MM.1S (cell line): ENCODE measurements around the gene ZCCHC3.
"Not testable (repeated sequence)": the region's sequence is repeated elsewhere in the genome, so short reads cannot be mapped to it uniquely, and the experiment has no call there.

Experiments used
- DNase-seq: peaks from one replicate; pipeline ENCODE4 v3.0.0-alpha.2; 2015
- H2AFZ ChIP-seq: fragments of 300-600 bp; sonication (generic); 2 replicates; pipeline ENCODE4 v1.6.0; 2016; ENCODE audit warnings: antibody characterized with exemption, low read length
- H3F3A ChIP-seq: fragments of 300-600 bp; sonication (generic); 2 replicates; pipeline ENCODE4 v1.6.1; 2016; ENCODE audit warnings: mild to moderate bottlenecking, antibody characterized with exemption, low read length, moderate library complexity, mixed read lengths; ENCODE audit not compliant: insufficient read depth
- H3K27ac ChIP-seq: fragments of 300-600 bp; sonication (generic); 2 replicates; pipeline ENCODE4 v1.5.1; 2016; ENCODE audit warnings: mild to moderate bottlenecking, low read length
- H3K27me3 ChIP-seq: fragments of 300-600 bp; sonication (generic); replicated peaks from 2 replicates; pipeline ENCODE4 v1.6.0; 2016; ENCODE audit warnings: low read length; ENCODE audit not compliant: insufficient read depth
- H3K36me3 ChIP-seq: fragments of 300-600 bp; sonication (generic); replicated peaks from 2 replicates; pipeline ENCODE4 v1.6.1; 2016; ENCODE audit warnings: mild to moderate bottlenecking, low read length, mixed read lengths; ENCODE audit not compliant: insufficient read depth
- H3K4me1 ChIP-seq: fragments of 300-600 bp; sonication (generic); 2 replicates; pipeline ENCODE4 v1.6.1; 2016; ENCODE audit warnings: low read length, mixed read lengths
- H3K4me2 ChIP-seq: fragments of 300-600 bp; sonication (generic); 2 replicates; pipeline ENCODE4 v1.6.0; 2016; ENCODE audit warnings: low read depth, low read length
- H3K4me3 ChIP-seq: fragments of 300-600 bp; sonication (generic); 2 replicates; pipeline ENCODE4 v1.5.1; 2016; ENCODE audit warnings: low read length, mixed read lengths
- H3K79me2 ChIP-seq: fragments of 300-600 bp; sonication (generic); 2 replicates; pipeline ENCODE4 v1.6.1; 2016; ENCODE audit warnings: mixed run types, low read length, mixed read lengths
- H3K9ac ChIP-seq: fragments of 300-600 bp; sonication (generic); 2 replicates; pipeline ENCODE4 v1.6.1; 2016; ENCODE audit warnings: low read length, mixed read lengths
- H3K9me2 ChIP-seq: fragments of 300-600 bp; sonication (generic); replicated peaks from 2 replicates; pipeline ENCODE4 v1.6.1; 2016; ENCODE audit warnings: mild to moderate bottlenecking, low read length, mixed read lengths; ENCODE audit not compliant: insufficient read depth
- H3K9me3 ChIP-seq: fragments of 300-600 bp; sonication (generic); replicated peaks from 2 replicates; pipeline ENCODE4 v1.6.1; 2016; ENCODE audit warnings: mild to moderate bottlenecking, low read length, mixed read lengths; ENCODE audit not compliant: insufficient read depth
- H4K20me1 ChIP-seq: fragments of 300-600 bp; sonication (generic); 2 replicates; pipeline ENCODE4 v1.6.1; 2016; ENCODE audit warnings: mild to moderate bottlenecking, low read length, moderate library complexity, mixed read lengths; ENCODE audit not compliant: insufficient read depth
- EZH2 ChIP-seq: fragments of 300-600 bp; sonication (generic); optimal IDR thresholded peaks from 2 replicates; pipeline ENCODE3; 2017; ENCODE audit warnings: low read depth, mild to moderate bottlenecking, antibody characterized with exemption, low read length, mixed read lengths
- EZH2phosphoT487 ChIP-seq: fragments of 300-600 bp; sonication (generic); IDR thresholded peaks from 2 replicates; pipeline ENCODE4 v1.6.1; 2018; ENCODE audit warnings: antibody characterized with exemption, low read length
- TF ChIP-seq, protein P1 (sequence below): fragments of 300-600 bp; sonication (generic); IDR thresholded peaks from 2 replicates; pipeline ENCODE4 v1.5.1; 2016; ENCODE audit warnings: antibody characterized with exemption, low read length, mixed read lengths

ZCCHC3 gene

DNA sequence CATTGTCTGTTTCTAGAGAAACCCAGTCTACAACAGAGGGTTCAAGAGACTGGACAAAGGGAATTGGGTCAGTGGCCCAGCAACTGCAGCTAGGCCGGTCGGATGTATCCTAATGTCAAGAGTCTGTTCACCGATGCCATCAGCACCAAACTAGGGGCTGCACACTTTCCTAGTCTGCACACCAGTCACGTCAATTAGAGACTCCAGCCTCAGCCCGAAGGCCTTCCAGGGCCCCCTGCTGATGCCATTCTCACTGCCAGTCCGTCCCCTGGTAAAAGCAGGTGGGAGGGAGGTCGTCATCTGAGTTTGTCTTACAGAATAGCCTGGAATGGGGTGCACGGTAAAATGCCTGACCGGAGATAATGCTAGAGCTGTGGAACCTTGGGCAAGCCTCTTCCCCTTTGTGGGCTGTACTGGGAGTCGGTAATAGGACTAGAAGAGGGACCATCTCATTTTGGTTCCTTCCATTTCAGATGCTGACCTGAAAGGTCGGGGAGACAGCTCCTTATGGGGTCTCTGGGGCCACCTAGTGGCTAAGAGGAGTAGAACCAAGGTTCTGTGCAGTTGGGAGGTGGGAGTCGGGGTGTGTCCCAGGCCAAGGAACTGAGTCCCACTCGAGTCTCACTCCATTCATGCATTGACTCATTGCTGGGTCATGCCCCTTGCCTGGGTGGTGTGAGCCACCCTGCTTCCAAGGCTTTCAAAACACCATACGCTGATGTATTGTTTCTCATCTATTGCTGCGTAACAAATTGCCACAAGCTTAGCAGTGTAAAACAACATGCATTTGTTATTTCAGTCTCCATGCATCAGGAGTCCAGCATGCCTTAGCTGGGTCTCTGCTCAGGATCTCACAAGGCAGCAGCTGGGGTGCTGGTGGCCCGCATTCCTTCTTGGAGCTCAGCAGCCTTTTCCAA is 33.1 kb downstream of the ZCCHC3 start:
- H3K36me3 ChIP-seq = no peaks in the 10 kb centered on the region
- no peak for TF ChIP-seq EZH2phosphoT487
- TF ChIP-seq, protein P1, sequence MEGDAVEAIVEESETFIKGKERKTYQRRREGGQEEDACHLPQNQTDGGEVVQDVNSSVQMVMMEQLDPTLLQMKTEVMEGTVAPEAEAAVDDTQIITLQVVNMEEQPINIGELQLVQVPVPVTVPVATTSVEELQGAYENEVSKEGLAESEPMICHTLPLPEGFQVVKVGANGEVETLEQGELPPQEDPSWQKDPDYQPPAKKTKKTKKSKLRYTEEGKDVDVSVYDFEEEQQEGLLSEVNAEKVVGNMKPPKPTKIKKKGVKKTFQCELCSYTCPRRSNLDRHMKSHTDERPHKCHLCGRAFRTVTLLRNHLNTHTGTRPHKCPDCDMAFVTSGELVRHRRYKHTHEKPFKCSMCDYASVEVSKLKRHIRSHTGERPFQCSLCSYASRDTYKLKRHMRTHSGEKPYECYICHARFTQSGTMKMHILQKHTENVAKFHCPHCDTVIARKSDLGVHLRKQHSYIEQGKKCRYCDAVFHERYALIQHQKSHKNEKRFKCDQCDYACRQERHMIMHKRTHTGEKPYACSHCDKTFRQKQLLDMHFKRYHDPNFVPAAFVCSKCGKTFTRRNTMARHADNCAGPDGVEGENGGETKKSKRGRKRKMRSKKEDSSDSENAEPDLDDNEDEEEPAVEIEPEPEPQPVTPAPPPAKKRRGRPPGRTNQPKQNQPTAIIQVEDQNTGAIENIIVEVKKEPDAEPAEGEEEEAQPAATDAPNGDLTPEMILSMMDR = peak; percentile 87
- H3K4me3 ChIP-seq = no peak overlapping the region
- H4K20me1 ChIP-seq = no peaks in the 10 kb centered on the region
- peaks cover 10% of the 10 kb centered on the region; the same call in 1 of the 2 replicates for H3K79me2 ChIP-seq
- peak; percentile 68 for DNase-seq
- H3F3A ChIP-seq = peaks cover 11% of the 10 kb centered on the region; the same call in 1 of the 2 replicates
- no peak overlapping the region for H3K27ac ChIP-seq
- no peak overlapping the region for H3K4me2 ChIP-seq
- no peak overlapping the region for H2AFZ ChIP-seq
- H3K27me3 ChIP-seq = no peaks in the 10 kb centered on the region
- H3K4me1 ChIP-seq = no peaks in the 10 kb centered on the region; the same call in 1 of the 2 replicates
- no peaks in the 10 kb centered on the region for H3K9me2 ChIP-seq
- no peaks in the 10 kb centered on the region for H3K9me3 ChIP-seq
- H3K9ac ChIP-seq = no peak overlapping the region

DNA sequence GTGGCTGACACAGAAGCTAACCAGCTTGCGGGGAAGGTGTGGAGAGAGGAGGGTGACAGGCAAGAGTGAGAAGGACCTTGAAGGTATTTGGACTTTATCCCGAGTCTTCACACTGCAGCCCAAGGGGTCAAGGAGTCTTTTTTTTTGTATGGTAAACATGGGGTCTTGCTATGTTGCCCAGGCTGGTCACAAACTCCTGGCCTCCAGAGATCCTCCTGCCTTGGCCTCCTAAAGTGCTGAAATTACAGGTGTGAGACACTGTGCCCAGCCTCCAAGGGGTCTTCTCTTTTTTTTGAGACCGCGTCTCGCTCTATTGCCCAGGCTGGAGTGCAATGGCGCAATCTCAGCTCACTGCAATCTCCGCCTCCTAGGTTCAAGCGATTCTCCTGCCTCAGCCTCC is 37.2 kb downstream of the ZCCHC3 start:
- H3K9ac ChIP-seq = no peak overlapping the region
- no peaks in the 10 kb centered on the region for H4K20me1 ChIP-seq
- DNase-seq = no peak
- 0 out of 2 replicates have a peak, but pooled peaks cover under 1% of the 10 kb centered on the region for H3F3A ChIP-seq
- no peak overlapping the region for H3K4me2 ChIP-seq
- H3K4me1 ChIP-seq = no peaks in the 10 kb centered on the region; the same call in 1 of the 2 replicates
- no peak for TF ChIP-seq EZH2
- TF ChIP-seq, protein P1 = no peak
- TF ChIP-seq EZH2phosphoT487 = no peak
- no peaks in the 10 kb centered on the region for H3K9me2 ChIP-seq
- H3K79me2 ChIP-seq = no peaks in the 10 kb centered on the region
- H3K27me3 ChIP-seq = no peaks in the 10 kb centered on the region
- no peak overlapping the region for H3K27ac ChIP-seq
- no peak overlapping the region for H2AFZ ChIP-seq
- no peaks in the 10 kb centered on the region for H3K9me3 ChIP-seq
- no peak overlapping the region for H3K4me3 ChIP-seq
- H3K36me3 ChIP-seq = no peaks in the 10 kb centered on the region

GRCh38 chr20:336040-336439 is 38.7 kb downstream of the ZCCHC3 start:
- H3K9me3 ChIP-seq, H3K27ac ChIP-seq, H3K4me2 ChIP-seq, H3K36me3 ChIP-seq, H2AFZ ChIP-seq, H3K9ac ChIP-seq, H3K9me2 ChIP-seq, H3K79me2 ChIP-seq, H4K20me1 ChIP-seq, H3F3A ChIP-seq, H3K4me1 ChIP-seq, H3K27me3 ChIP-seq, DNase-seq, H3K4me3 ChIP-seq: not testable (repeated sequence)

- no peaks in the 10 kb centered on the region for H3K36me3 ChIP-seq
- no peak overlapping the region for H3K4me3 ChIP-seq
- no peak for DNase-seq
- H2AFZ ChIP-seq = no peak overlapping the region
- no peak overlapping the region for H3K27ac ChIP-seq
- H3F3A ChIP-seq = 0 out of 2 replicates have a peak, but pooled peaks cover 3% of the 10 kb centered on the region
- no peak for TF ChIP-seq EZH2phosphoT487
- TF ChIP-seq, protein P1 = no peak
- no peak for TF ChIP-seq EZH2
- H3K9ac ChIP-seq = no peak overlapping the region
- H3K4me2 ChIP-seq = no peak overlapping the region
- no peaks in the 10 kb centered on the region for H3K4me1 ChIP-seq
- no peaks in the 10 kb centered on the region for H4K20me1 ChIP-seq
- H3K9me3 ChIP-seq = no peaks in the 10 kb centered on the region
- H3K27me3 ChIP-seq = no peaks in the 10 kb centered on the region
- H3K79me2 ChIP-seq = no peaks in the 10 kb centered on the region
- H3K9me2 ChIP-seq = no peaks in the 10 kb centered on the region
Observed at GRCh38 chr20:341682-342081, 44.3 kb downstream of the ZCCHC3 start.
